Measurements from ENCODE around the gene SPATA45. TPM values are rescaled to one million over a fixed set of nuclear protein-coding genes. Genes with fewer than 3 reads are reported as not detected.

Gene SPATA45
- total RNA-seq, 4 donors from 2014 or later, result not detected

DNA sequence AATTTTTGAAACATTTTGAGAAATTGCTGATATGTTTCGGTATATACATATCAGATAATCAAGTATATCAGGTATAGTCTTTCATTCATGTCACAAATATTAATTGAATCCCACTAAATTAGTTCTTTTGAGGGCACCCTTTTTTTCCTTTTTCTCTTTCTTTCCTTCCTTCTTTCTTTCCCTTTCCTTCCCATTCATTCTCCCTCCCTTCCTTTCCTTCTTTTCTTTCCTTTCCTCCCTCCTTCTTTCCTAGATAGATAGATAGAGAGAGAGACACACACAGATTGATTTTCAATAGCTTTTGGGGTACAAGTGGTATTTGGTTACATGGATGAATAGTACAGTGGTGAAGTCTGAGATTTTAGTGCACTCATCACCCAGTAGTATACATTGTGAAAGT, 61.6 kb downstream of the SPATA45 start:
- Histone ChIP-seq H3K4me1 (peaks cover 8 to 21% of the 10 kb centered on the region in 2 donors), H3K9me3 (no peaks in the 10 kb centered on the region), H3K27me3 (no peaks in the 10 kb centered on the region), H3K27ac (no peak overlapping the region), H3K36me3 (peaks cover 0 to 28% of the 10 kb centered on the region in 2 donors), H3K4me3 (no peak overlapping the region)
- in situ Hi-C loops (cut with MboI; ENCODE audit: low sequenced_read_pairs in 4 of 4), result no loop called here
- ATAC-seq, result no peak
- intact Hi-C loops (cut with DNase I; ENCODE audit: low total_unique reads), result no loop called here
- TF ChIP-seq POLR2A (IDR thresholded peaks at IDR 0.05), result no peak
- TF ChIP-seq, protein P1, sequence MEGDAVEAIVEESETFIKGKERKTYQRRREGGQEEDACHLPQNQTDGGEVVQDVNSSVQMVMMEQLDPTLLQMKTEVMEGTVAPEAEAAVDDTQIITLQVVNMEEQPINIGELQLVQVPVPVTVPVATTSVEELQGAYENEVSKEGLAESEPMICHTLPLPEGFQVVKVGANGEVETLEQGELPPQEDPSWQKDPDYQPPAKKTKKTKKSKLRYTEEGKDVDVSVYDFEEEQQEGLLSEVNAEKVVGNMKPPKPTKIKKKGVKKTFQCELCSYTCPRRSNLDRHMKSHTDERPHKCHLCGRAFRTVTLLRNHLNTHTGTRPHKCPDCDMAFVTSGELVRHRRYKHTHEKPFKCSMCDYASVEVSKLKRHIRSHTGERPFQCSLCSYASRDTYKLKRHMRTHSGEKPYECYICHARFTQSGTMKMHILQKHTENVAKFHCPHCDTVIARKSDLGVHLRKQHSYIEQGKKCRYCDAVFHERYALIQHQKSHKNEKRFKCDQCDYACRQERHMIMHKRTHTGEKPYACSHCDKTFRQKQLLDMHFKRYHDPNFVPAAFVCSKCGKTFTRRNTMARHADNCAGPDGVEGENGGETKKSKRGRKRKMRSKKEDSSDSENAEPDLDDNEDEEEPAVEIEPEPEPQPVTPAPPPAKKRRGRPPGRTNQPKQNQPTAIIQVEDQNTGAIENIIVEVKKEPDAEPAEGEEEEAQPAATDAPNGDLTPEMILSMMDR (IDR thresholded peaks at IDR 0.05 in 4 of 5, conservative IDR thresholded peaks at IDR 0.05 in 1 of 5), result no peak
- DNase-seq, result no peak

DNA sequence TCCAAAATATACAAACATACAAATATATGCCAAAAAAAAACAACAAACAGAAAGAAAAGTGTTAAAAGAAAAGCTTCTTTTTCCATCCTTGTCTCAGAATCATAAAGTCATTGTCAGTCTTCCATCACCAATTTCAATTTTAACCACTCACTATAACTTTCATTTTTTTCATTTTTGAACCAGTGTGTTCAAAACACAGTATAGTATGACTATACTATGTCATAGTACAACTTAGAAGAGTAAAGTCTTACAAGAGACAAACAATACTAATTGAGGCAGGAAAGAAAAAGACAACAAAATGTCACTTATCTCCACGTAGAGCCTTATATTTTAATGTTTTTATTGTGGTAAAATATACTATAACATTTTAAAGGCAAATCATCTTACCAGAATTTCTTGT, 63.5 kb downstream of the SPATA45 start:
- DNase-seq, result no peak
- Histone ChIP-seq H3K27me3 (no peaks in the 10 kb centered on the region), H3K4me1 (peaks cover 0 to 9% of the 10 kb centered on the region in 2 donors), H3K27ac (no peak overlapping the region), H3K4me3 (no peak overlapping the region), H3K9me3 (no peaks in the 10 kb centered on the region), H3K36me3 (peaks cover 0 to 28% of the 10 kb centered on the region in 2 donors)
- intact Hi-C loops (cut with DNase I; ENCODE audit: low total_unique reads), result no loop called here
- no peak for TF ChIP-seq POLR2A (IDR thresholded peaks at IDR 0.05)
- TF ChIP-seq, protein P1 (IDR thresholded peaks at IDR 0.05 in 4 of 5, conservative IDR thresholded peaks at IDR 0.05 in 1 of 5), result no peak
- ATAC-seq, result no peak
- in situ Hi-C loops (cut with MboI; ENCODE audit: low sequenced_read_pairs in 4 of 4), result no loop called here

DNA sequence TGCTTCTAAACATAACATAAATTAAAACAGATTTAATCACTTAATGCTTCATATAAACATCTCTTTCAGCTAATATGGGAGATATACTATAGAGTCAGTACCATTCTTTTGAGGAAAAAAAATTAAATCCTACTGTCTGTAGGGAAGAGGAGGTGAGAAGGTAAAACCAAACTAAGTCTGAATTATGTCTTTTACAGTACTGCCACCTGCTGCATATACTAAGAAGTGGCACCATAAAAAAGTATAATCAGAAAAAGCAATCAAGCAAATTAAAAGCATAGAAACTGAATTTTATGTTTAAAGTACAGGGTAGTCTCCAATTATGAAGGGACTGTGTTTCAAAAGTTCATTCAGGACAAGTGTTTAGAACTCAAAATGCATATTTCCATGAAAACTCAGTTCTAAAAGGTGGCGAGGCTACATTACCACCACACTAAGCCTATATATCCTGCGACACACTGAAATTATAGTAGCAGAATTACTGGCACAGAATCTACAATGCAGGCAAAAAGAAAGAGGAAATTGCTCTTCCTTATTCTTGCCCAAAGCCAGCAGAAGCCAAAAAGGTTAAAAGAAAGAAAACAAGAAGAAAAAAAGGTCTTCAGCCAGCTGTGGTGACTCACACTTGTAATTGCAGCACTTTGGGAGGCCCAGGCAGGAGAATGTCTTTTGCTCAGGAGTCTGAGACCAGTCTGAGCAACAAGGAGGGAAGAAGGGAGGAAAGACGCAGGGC, 64.9 kb downstream of the SPATA45 start:
- DNase-seq (no peak), ATAC-seq (no peak)
- no peaks in the 10 kb centered on the region for H3K4me1 ChIP-seq
- no peak overlapping the region for H3K4me3 ChIP-seq
- H3K36me3 ChIP-seq, result peaks cover 0 to 28% of the 10 kb centered on the region in 2 donors
- in situ Hi-C loops (cut with MboI; ENCODE audit: low sequenced_read_pairs in 4 of 4), result no loop called here
- no peaks in the 10 kb centered on the region for H3K27me3 ChIP-seq
- intact Hi-C loops (cut with DNase I; ENCODE audit: low total_unique reads), result loop anchor here (1.0 kb wide), 2 partner anchors 117 to 305 kb away; no protein-coding TSS in a partner anchor
- TF ChIP-seq, protein P1 (IDR thresholded peaks at IDR 0.05 in 4 of 5, conservative IDR thresholded peaks at IDR 0.05 in 1 of 5), result peak in 4 of 5 experiments; percentile 26 to 48 (median 43)
- TF ChIP-seq POLR2A (IDR thresholded peaks at IDR 0.05), result no peak
- no peaks in the 10 kb centered on the region for H3K9me3 ChIP-seq
- H3K27ac ChIP-seq, result no peak overlapping the region

DNA sequence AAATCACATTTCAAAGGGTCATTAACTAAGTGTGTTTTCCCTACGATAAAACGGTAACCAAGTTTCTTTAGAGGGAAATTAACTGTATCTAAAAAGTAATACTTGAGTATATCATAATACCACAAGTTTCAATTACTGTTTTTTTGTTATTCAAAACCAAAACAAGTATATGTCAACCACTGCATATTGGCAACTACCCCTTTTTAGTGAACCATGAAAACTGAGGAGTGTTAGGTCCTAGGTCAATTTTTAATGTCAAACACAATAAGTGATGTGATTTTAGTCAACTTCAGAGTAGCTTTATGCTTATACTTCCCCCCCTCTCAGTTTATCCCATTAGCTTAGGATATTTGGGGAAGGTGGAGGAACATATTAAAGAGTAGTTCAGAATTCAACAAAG, 66.2 kb downstream of the SPATA45 start:
- DNase-seq (no peak), ATAC-seq (no peak)
- Histone ChIP-seq H3K27ac (no peak overlapping the region), H3K4me3 (no peak overlapping the region), H3K27me3 (no peaks in the 10 kb centered on the region), H3K9me3 (no peaks in the 10 kb centered on the region), H3K36me3 (peaks cover 0 to 18% of the 10 kb centered on the region in 2 donors), H3K4me1 (no peaks in the 10 kb centered on the region)
- intact Hi-C loops (cut with DNase I; ENCODE audit: low total_unique reads) (no loop called here), in situ Hi-C loops (cut with MboI; ENCODE audit: low sequenced_read_pairs in 4 of 4) (no loop called here)
- TF ChIP-seq, protein P1 (IDR thresholded peaks at IDR 0.05 in 4 of 5, conservative IDR thresholded peaks at IDR 0.05 in 1 of 5), result no peak
- no peak for TF ChIP-seq POLR2A (IDR thresholded peaks at IDR 0.05)
